GM12873 (cell line): ENCODE data around the gene AMOT.

Source experiments
- CTCF ChIP-seq: IDR thresholded peaks from 2 replicates; pipeline ENCODE4 v1.5.1; 2012; ENCODE audit warnings: low read depth, mild to moderate bottlenecking, moderate library complexity, low read length, control low read depth; ENCODE audit not compliant: insufficient read depth; ENCODE audit errors: missing control alignments

Gene AMOT

DNA sequence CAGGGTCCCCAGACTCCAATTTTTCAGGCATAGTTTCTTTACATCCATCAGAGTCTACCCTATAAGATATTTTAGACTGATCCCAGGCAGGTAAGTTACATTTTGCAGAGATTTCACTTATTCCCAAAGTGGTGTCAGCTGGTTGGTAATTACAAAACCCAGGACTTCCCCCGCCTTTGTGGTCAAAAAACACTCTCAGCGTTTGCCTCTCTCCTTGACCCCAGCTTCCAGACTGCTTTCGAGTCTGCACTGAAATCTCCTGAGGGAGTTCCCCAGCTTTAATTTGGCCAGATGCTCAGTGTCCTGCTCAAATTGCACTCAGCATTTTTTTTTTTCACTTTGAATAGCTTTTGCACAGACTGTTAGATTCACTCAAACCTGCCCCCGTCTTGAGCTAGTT is 11.2 kb upstream of the AMOT start:
- no peak for TF ChIP-seq CTCF

DNA sequence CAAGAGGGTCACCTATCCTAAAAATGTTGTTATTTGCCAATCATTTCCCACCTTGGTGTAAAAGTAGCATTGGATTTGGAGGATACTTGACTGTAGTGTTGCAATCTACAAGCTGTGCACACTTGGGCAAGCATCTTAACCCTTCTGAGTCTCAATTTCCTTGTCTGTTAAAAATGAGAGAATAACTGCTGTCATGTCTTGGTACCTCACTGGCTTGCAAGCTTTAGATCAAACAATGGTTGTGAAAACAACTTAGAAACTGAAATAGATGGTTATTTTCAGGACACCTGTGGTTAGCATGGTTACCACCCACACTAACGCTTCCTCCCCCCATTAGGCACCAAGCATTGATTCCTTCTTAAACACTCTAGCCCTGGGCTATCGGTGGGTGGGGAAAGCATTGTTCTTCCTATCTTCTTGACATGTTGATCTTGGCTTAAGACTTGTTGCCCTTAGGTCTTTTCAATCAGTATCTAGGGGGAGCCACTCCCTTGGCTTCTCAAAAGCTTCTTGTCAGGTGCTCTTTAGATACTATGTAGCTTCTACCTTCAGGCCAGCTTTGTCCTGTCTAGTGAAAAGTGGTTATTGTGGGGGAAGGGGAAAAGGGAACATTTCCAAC is 10.6 kb upstream of the AMOT start:
- TF ChIP-seq CTCF: peak; percentile 13

DNA sequence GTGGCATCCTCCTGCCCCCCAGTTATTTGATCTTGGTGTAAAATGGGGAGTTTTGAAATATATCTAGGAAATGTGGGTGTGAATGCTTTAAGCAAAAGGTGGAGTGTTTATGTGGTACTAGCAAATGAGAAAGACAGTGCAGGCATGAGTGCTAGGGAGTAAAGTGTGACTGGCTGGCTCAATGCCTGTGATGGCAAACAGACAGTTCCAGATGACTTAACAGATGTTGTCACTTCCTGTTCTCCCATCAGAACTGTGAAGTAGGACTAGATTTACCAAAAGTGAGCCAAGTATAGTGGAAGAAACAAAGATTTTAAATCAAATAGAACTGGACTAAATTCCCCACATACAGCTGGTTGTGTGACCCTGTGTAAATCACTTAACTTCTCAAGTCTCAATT is 8.4 kb upstream of the AMOT start:
- no peak for TF ChIP-seq CTCF

- no peak for TF ChIP-seq CTCF
Measured at GRCh38 chrX:112846782-112847181, 6.2 kb upstream of the AMOT start.

DNA sequence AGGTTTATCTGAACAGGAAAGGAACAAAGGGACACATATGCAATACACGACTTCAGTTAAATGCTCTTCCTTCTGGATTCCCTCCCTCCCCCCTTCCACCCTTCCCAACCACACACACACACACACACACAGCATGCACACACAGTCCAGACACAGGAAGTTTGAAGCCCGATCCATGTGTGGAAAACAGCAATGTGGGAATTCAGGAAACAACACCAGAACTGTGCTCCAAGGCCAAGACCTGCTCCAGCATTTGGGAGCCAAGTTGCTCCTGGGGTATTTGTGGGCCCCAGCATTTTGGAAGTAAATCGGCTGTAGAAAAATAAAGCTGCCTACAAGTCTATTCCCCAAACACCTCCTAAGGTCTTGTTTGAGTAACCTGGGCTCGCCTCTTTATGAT is 5.6 kb upstream of the AMOT start:
- TF ChIP-seq CTCF: no peak

DNA sequence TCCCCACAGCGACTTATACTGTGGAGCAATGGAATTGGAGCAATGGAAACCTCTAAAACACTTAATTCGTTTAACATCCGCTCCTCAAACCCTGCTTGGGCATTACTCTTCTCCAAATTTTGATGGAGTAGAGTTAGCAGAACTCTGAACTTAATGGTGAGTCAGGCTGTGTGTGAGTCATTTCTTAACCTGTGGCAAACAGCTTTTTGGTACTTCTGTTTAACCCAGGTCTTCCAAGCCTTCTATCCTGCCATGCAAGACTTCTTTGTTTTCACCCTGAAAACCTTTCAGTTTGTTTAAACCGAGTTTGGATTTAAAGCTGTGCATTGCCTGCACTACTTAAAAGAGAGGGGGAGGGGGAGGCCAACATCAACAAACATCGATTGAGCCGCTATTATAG is 3.6 kb upstream of the AMOT start:
- no peak for TF ChIP-seq CTCF

GRCh38 chrX:112841820-112842157 is 1.2 kb upstream of the AMOT start:
- no peak for TF ChIP-seq CTCF
